Natural killer cell (primary cell): ENCODE measurements around the gene MYOCD. TPM values are rescaled to one million over a fixed set of nuclear protein-coding genes. Genes with fewer than 3 reads are reported as not detected.

ENCODE experiments used
- ATAC-seq, 3 donors: fragments of 150-1000 bp in 2 of 3; fragments of 200-7000 bp in 1 of 3; cut with Tn5 transposase; 1 replicate in 1 of 3; 2 replicates in 2 of 3; pipeline ENCODE4 v1.10.0; 2021; ENCODE audit warnings: mild to moderate bottlenecking in 2 of 3, moderate library complexity in 2 of 3
- DNase-seq, 2 donors: peaks; one replicate each; pipeline versions ENCODE4 v3.0.0 to v3.0.0-alpha.2; 2013 to 2021; ENCODE audit warnings: mixed read lengths in 1 of 2
- H3K27ac ChIP-seq: one replicate; pipeline ENCODE4 v1.5.1; 2013; ENCODE audit warnings: mild to moderate bottlenecking, low read length
- H3K27me3 ChIP-seq: one replicate; pipeline ENCODE4 v1.6.1; 2013; ENCODE audit warnings: low read length; ENCODE audit not compliant: control insufficient read depth, insufficient read depth
- H3K36me3 ChIP-seq: one replicate; pipeline ENCODE4 v1.6.1; 2013; ENCODE audit warnings: low read length; ENCODE audit not compliant: control insufficient read depth, insufficient read depth
- H3K4me1 ChIP-seq: one replicate; pipeline ENCODE4 v1.6.1; 2013; ENCODE audit warnings: low read length; ENCODE audit not compliant: control insufficient read depth, insufficient read depth
- H3K4me3 ChIP-seq: one replicate; pipeline ENCODE4 v1.5.1; 2013; ENCODE audit warnings: low read length
- H3K9me3 ChIP-seq: one replicate; pipeline ENCODE4 v1.6.1; 2013; ENCODE audit warnings: low read length; ENCODE audit not compliant: control insufficient read depth, insufficient read depth
- H3K27ac Mint-ChIP-seq, 2 donors: one replicate each; pipeline ENCODE4 v1.8.0; 2022; ENCODE audit warnings: mild to moderate bottlenecking in 2 of 2, mixed read lengths in 2 of 2, moderate library complexity in 1 of 2
- H3K27me3 Mint-ChIP-seq, 2 donors: one replicate each; pipeline ENCODE4 v1.8.0; 2022; ENCODE audit warnings: low read depth in 2 of 2, mixed read lengths in 2 of 2
- H3K36me3 Mint-ChIP-seq: one replicate; pipeline ENCODE4 v1.8.0; 2022; ENCODE audit warnings: mixed read lengths
- H3K4me1 Mint-ChIP-seq, 2 donors: one replicate each; pipeline ENCODE4 v1.8.0; 2022; ENCODE audit warnings: mixed read lengths in 2 of 2
- H3K4me3 Mint-ChIP-seq: one replicate; pipeline ENCODE4 v1.8.0; 2022; ENCODE audit warnings: mild to moderate bottlenecking, moderate library complexity, mixed read lengths
- H3K9me3 Mint-ChIP-seq, 2 donors: one replicate each; pipeline ENCODE4 v1.8.0; 2022; ENCODE audit warnings: mixed read lengths in 2 of 2
- WGBS: methylation state at CpG from one replicate; pipeline ENCODE4 v1.1.7; 2013; ENCODE audit warnings: missing lambda C conversion rate; ENCODE audit not compliant: insufficient coverage; 5-methylcytosine and 5-hydroxymethylcytosine counted together
- intact Hi-C: fragments of 100-400 bp; cut with micrococcal nuclease; formaldehyde crosslinking; loops from one replicate; pipeline ENCODE4 v1.14.2; 2022
- total RNA-seq, 4 donors: library from RNA; stranded (reverse); fragments of 120-200 nt in 1 of 4; gene quantifications; one replicate each; pipeline versions ENCODE4 v1.2.3 to v1.2.4, GENCODE V29; 2013 to 2022
- TF ChIP-seq, protein P1 (sequence below): fragments of 200-600 bp; IDR thresholded peaks from one replicate; pipeline ENCODE4 v1.8.0; 2022; ENCODE audit warnings: antibody characterized with exemption

The MYOCD gene
- total RNA-seq, 3 donors from 2014 or later (not counting 1 experiment from before 2014, with no cell fraction given): not detected

DNA sequence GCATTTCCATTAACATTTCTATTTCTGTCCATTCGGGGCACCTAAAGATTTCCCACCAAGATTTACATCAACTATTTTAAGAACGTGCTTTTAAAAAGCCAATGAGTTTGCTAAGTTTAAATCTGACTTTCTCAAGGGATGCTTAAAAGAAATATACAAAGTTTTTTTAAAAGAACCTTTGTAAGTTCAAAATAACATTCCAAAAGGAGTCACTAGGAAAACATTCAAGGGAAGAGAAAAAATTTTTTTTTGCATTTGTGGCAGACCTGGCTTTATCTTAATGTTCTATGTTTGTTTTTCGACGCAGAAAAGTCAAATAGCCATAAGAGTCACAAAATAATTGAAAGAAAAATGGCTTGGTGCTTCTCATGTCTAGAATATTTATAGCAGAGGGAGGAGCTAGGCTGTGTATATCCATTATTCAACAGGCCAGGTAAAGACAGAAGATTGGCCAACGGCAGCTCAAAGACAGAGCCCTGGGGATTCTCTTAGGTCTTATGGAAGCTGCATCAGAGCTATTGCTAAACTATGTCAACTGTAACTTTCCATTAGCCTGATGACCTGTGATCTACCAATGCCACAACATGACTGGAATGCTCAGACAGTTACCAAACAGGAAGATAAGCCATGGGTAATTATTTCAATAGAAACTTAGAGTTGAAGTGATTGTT, 37.8 kb upstream of the MYOCD start:
- Mint-ChIP-seq H3K4me1 (no peaks in the 10 kb centered on the region), H3K4me3 (no peak overlapping the region), H3K36me3 (no peaks in the 10 kb centered on the region), H3K27me3 (no peaks in the 10 kb centered on the region), H3K9me3 (peaks cover 5 to 9% of the 10 kb centered on the region in 2 donors), H3K27ac (no peak overlapping the region)
- 75% methylated on average over 5 of the region's 5 CpGs for WGBS
- ATAC-seq (no peak), DNase-seq (no peak)
- TF ChIP-seq, protein P1, sequence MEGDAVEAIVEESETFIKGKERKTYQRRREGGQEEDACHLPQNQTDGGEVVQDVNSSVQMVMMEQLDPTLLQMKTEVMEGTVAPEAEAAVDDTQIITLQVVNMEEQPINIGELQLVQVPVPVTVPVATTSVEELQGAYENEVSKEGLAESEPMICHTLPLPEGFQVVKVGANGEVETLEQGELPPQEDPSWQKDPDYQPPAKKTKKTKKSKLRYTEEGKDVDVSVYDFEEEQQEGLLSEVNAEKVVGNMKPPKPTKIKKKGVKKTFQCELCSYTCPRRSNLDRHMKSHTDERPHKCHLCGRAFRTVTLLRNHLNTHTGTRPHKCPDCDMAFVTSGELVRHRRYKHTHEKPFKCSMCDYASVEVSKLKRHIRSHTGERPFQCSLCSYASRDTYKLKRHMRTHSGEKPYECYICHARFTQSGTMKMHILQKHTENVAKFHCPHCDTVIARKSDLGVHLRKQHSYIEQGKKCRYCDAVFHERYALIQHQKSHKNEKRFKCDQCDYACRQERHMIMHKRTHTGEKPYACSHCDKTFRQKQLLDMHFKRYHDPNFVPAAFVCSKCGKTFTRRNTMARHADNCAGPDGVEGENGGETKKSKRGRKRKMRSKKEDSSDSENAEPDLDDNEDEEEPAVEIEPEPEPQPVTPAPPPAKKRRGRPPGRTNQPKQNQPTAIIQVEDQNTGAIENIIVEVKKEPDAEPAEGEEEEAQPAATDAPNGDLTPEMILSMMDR: no peak
- H3K4me1 ChIP-seq: no peaks in the 10 kb centered on the region
- intact Hi-C loops: no loop called here
- peaks cover 2% of the 10 kb centered on the region for H3K9me3 ChIP-seq
- no peaks in the 10 kb centered on the region for H3K36me3 ChIP-seq
- H3K27ac ChIP-seq: no peak overlapping the region
- H3K4me3 ChIP-seq: no peak overlapping the region
- H3K27me3 ChIP-seq: no peaks in the 10 kb centered on the region

DNA sequence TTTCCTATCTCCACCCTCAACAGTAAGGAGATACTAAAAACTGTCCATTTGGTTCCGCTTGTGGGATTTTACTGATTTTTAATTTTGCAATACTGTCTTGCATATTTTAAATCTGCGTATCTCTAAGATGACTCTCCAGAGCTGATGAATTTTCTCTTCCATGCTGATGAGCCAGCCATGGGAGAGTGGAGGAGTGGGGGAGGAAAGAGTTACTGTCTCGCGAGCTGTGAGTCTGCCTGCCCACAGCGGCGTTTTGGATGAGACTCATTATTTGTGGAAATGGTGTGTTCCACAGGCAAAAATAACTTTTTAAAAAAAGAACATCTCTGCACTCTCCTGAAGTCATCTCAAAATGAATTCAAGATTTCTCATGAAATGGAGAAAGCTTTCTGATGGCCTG, 34.6 kb upstream of the MYOCD start:
- Mint-ChIP-seq H3K4me1 (no peaks in the 10 kb centered on the region), H3K4me3 (no peak overlapping the region), H3K27ac (no peak overlapping the region), H3K27me3 (no peaks in the 10 kb centered on the region), H3K9me3 (peaks cover 5% of the 10 kb centered on the region in 2 donors), H3K36me3 (no peaks in the 10 kb centered on the region)
- no peaks in the 10 kb centered on the region for H3K4me1 ChIP-seq
- no peaks in the 10 kb centered on the region for H3K36me3 ChIP-seq
- ATAC-seq: no peak
- peaks cover 2% of the 10 kb centered on the region for H3K9me3 ChIP-seq
- H3K4me3 ChIP-seq: no peak overlapping the region
- no peak for DNase-seq
- intact Hi-C loops: no loop called here
- WGBS: 99% methylated on average over 4 of the region's 6 CpGs
- no peak overlapping the region for H3K27ac ChIP-seq
- no peaks in the 10 kb centered on the region for H3K27me3 ChIP-seq
- TF ChIP-seq, protein P1: no peak

DNA sequence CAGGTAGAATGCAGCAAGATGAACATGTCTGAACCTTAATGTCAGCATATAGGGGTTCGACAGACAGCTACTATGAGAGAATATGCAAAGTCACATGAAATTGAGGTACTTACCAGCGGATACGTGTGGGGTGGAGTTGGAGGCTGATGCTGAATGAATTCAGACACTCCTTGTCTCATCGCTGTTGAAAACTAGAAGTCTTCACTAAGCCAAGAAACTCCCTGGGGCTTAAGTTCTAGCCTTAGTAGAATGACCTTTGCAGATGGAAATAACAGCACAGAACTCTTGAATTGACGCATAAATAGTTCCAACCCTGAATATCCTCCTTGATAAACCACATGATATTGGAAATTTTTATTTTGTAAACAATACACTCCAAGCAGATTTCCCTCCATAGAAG, 32.9 kb upstream of the MYOCD start:
- Histone ChIP-seq H3K36me3 (no peaks in the 10 kb centered on the region), H3K4me1 (no peaks in the 10 kb centered on the region), H3K27me3 (no peaks in the 10 kb centered on the region), H3K4me3 (no peak overlapping the region), H3K9me3 (no peaks in the 10 kb centered on the region), H3K27ac (no peak overlapping the region)
- TF ChIP-seq, protein P1: no peak
- H3K27ac Mint-ChIP-seq: no peak overlapping the region
- 87% methylated on average over 4 of the region's 5 CpGs for WGBS
- no peak overlapping the region for H3K4me3 Mint-ChIP-seq
- H3K4me1 Mint-ChIP-seq: no peaks in the 10 kb centered on the region
- peaks cover 6 to 7% of the 10 kb centered on the region in 2 donors for H3K9me3 Mint-ChIP-seq
- ATAC-seq: no peak
- intact Hi-C loops: no loop called here
- DNase-seq: no peak
- no peaks in the 10 kb centered on the region for H3K36me3 Mint-ChIP-seq
- peaks cover 0 to 3% of the 10 kb centered on the region in 2 donors for H3K27me3 Mint-ChIP-seq
